Nephron progenitor cell (in vitro differentiated cells): ENCODE data around the gene HOXB3.

Source experiments
- DNase-seq: peaks from one replicate; pipeline ENCODE4 v3.0.0; 2021
- H3K27ac Mint-ChIP-seq: 2 replicates; pipeline ENCODE4 v1.8.0; 2021; ENCODE audit warnings: mild to moderate bottlenecking, moderate library complexity, mixed read lengths
- H3K27me3 Mint-ChIP-seq: 2 replicates; pipeline ENCODE4 v1.8.0; 2021; ENCODE audit warnings: mild to moderate bottlenecking, low read depth, mixed read lengths; ENCODE audit not compliant: poor library complexity
- H3K36me3 Mint-ChIP-seq: 2 replicates; pipeline ENCODE4 v1.8.0; 2021; ENCODE audit warnings: low read depth, mixed read lengths
- H3K4me1 Mint-ChIP-seq: 2 replicates; pipeline ENCODE4 v1.8.0; 2021; ENCODE audit warnings: mixed read lengths
- H3K4me3 Mint-ChIP-seq: 2 replicates; pipeline ENCODE4 v1.8.0; 2021; ENCODE audit warnings: mild to moderate bottlenecking, moderate library complexity, mixed read lengths
- H3K9me3 Mint-ChIP-seq: 2 replicates; pipeline ENCODE4 v1.8.0; 2021; ENCODE audit warnings: mild to moderate bottlenecking, moderate library complexity, mixed read lengths
- TF ChIP-seq, protein P1 (sequence below): fragments of 200-600 bp; sonication (generic); IDR thresholded peaks from 2 replicates; pipeline ENCODE4 v1.5.0; 2021; ENCODE audit warnings: antibody characterized with exemption

HOXB3 gene

DNA sequence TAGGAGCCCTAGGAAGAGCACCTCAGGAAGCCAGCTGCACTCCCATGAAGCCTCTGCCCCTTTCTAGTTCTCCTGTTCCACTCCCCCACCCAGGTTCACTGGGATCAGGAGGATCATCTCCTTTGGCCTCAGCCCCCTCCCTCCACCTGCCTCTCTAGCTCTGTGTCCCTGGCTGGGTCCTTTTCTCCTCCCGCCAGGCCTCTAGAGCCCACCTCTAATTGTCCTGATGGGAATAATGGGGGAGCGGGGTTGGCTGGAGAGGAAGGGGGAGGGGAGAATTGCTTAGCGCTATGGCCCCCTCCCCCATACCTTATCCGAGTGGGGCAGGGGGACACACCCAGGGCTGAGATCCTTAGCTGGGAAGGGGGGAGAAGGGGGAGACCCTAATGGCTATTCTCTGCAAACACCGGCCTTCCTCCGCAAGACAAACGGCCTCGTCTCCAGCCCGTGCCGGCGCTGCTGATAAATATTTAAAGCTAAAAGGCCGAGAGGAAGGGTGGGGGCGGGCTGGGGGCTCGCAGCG, 19.8 kb upstream of the HOXB3 start:
- H3K27me3 Mint-ChIP-seq, result peaks cover 3% of the 10 kb centered on the region
- peaks cover 38% of the 10 kb centered on the region for H3K36me3 Mint-ChIP-seq
- no peak for DNase-seq
- H3K4me3 Mint-ChIP-seq, result peak overlapping the region; percentile 99
- H3K4me1 Mint-ChIP-seq, result peaks cover 51% of the 10 kb centered on the region
- TF ChIP-seq, protein P1, sequence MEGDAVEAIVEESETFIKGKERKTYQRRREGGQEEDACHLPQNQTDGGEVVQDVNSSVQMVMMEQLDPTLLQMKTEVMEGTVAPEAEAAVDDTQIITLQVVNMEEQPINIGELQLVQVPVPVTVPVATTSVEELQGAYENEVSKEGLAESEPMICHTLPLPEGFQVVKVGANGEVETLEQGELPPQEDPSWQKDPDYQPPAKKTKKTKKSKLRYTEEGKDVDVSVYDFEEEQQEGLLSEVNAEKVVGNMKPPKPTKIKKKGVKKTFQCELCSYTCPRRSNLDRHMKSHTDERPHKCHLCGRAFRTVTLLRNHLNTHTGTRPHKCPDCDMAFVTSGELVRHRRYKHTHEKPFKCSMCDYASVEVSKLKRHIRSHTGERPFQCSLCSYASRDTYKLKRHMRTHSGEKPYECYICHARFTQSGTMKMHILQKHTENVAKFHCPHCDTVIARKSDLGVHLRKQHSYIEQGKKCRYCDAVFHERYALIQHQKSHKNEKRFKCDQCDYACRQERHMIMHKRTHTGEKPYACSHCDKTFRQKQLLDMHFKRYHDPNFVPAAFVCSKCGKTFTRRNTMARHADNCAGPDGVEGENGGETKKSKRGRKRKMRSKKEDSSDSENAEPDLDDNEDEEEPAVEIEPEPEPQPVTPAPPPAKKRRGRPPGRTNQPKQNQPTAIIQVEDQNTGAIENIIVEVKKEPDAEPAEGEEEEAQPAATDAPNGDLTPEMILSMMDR, result no peak
- peak overlapping the region; percentile 100 for H3K27ac Mint-ChIP-seq
- H3K9me3 Mint-ChIP-seq, result no peaks in the 10 kb centered on the region

- Mint-ChIP-seq H3K4me1 (peaks cover 55% of the 10 kb centered on the region), H3K36me3 (peaks cover 46% of the 10 kb centered on the region), H3K9me3 (no peaks in the 10 kb centered on the region), H3K27me3 (peaks cover 3% of the 10 kb centered on the region), H3K4me3 (peak overlapping the region; percentile 99), H3K27ac (peak overlapping the region; percentile 100)
- DNase-seq, result no peak
- TF ChIP-seq, protein P1, result no peak
Observed at GRCh38 chr17:48609033-48609432, 19.0 kb upstream of the HOXB3 start.

- H3K27me3 Mint-ChIP-seq, result peaks cover 3% of the 10 kb centered on the region
- H3K9me3 Mint-ChIP-seq, result no peaks in the 10 kb centered on the region
- peaks cover 46% of the 10 kb centered on the region for H3K36me3 Mint-ChIP-seq
- H3K4me1 Mint-ChIP-seq, result peaks cover 57% of the 10 kb centered on the region
- H3K27ac Mint-ChIP-seq, result peak overlapping the region; percentile 100
- TF ChIP-seq, protein P1, result no peak
- H3K4me3 Mint-ChIP-seq, result peak overlapping the region; percentile 99
- DNase-seq, result no peak
Observed at GRCh38 chr17:48608494-48608834, 18.4 kb upstream of the HOXB3 start.

GRCh38 chr17:48606892-48607614, 17.0 kb upstream of the HOXB3 start:
- Mint-ChIP-seq H3K9me3 (no peaks in the 10 kb centered on the region), H3K27ac (peak overlapping the region; percentile 100), H3K4me3 (peak overlapping the region; percentile 99), H3K27me3 (peaks cover 5% of the 10 kb centered on the region), H3K4me1 (peaks cover 60% of the 10 kb centered on the region), H3K36me3 (peaks cover 46% of the 10 kb centered on the region)
- DNase-seq, result no peak
- TF ChIP-seq, protein P1, result no peak

- no peak for DNase-seq
- Mint-ChIP-seq H3K36me3 (peaks cover 54% of the 10 kb centered on the region), H3K27me3 (peaks cover 5% of the 10 kb centered on the region), H3K27ac (peak overlapping the region; percentile 100), H3K4me1 (peaks cover 61% of the 10 kb centered on the region), H3K4me3 (peak overlapping the region; percentile 99), H3K9me3 (no peaks in the 10 kb centered on the region)
- TF ChIP-seq, protein P1, result no peak
Observed at GRCh38 chr17:48605991-48606891, 16.2 kb upstream of the HOXB3 start.
